ENCODE data around the gene PRKAB1.

Gene PRKAB1

DNA sequence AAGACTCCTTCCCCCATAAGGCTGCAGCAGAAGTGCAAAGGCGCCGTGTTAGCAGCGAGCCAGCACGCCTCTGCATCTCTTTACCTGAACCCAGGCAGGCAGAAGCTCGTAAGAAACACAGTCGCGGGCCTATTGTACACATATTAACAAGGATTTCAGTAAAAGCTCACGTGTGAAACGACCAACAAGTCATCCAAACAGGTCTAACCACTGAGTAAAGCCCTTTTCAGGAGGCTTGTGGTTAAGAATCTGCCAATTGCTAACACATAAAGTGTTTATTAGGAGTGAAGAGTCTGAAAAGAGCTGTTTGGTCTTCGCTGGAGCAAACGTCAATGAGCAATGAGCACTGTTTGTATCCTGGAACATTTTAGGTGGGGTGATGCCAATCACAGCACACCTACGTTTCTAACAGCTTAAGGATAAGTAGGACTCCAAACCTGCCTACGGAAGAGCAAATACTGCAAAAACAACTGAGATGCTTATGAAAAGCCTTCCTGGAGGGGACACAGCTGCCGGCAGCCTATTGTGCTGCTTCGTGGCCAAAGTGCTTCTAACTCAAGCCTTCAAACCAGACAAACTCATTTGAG lies 43.1 kb downstream of the PRKAB1 start:
- Histone ChIP-seq H3K36me3 (ENCODE audit: control insufficient read depth in 4 of 4, insufficient read depth in 4 of 4, low read length in 3 of 4) (peaks cover 15 to 74% (median 57%) of the 10 kb centered on the region in 4 experiments), H3K9me3 (ENCODE audit: control extremely low read depth in 1 of 5, control insufficient read depth in 4 of 5, insufficient read depth in 2 of 5, low read depth in 1 of 5, low read length in 4 of 5) (peaks cover 0 to 6% (median 0%) of the 10 kb centered on the region in 5 experiments), H3K27ac (ENCODE audit: insufficient read depth in 1 of 2, low read depth in 1 of 2, low read length in 2 of 2, poor library complexity in 1 of 2, severe bottlenecking in 2 of 2) (no peak overlapping the region), H3K4me3 (ENCODE audit: control insufficient read depth in 1 of 7, extremely low read depth in 1 of 7, insufficient read depth in 4 of 7, low read depth in 2 of 7, low read length in 6 of 7) (no peak overlapping the region), H3K27me3 (replicated peaks in 2 of 5; ENCODE audit: control insufficient read depth in 4 of 5, insufficient read depth in 5 of 5, low read length in 4 of 5) (no peaks in the 10 kb centered on the region), H3K4me1 (ENCODE audit: control extremely low read depth in 1 of 4, control insufficient read depth in 4 of 4, insufficient read depth in 4 of 4, low read length in 3 of 4) (no peaks in the 10 kb centered on the region)
- WGBS (ENCODE audit: insufficient coverage), result 96% methylated on average over 14 of the region's 15 CpGs
- ChIA-PET CTCF (no interaction called here), POLR2A (no interaction called here)
- DNase-seq, result no peak

DNA sequence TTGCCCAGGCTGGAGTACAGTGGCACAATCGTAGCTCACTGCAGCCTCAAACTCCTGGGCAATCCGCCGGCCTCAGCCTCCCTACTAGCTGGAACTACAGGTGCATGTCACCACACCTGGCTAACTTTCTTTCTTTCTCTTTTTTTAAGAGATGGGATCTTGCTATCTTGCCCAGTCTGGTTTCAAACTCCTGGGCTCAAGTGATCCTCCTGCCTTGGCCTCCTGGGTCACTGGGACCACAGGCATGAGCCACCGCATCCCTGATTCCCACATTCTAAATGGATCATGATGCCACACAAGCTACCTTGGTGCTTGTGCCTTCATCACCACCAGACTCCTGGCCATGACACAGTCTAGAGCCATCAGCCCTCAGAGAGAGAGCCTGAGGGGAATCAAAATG lies 43.8 kb downstream of the PRKAB1 start:
- Histone ChIP-seq H3K27me3 (replicated peaks in 2 of 5; ENCODE audit: control insufficient read depth in 4 of 5, insufficient read depth in 5 of 5, low read length in 4 of 5) (no peaks in the 10 kb centered on the region), H3K36me3 (ENCODE audit: control insufficient read depth in 4 of 4, insufficient read depth in 4 of 4, low read length in 3 of 4) (peaks cover 18 to 76% (median 58%) of the 10 kb centered on the region in 4 experiments), H3K4me1 (ENCODE audit: control extremely low read depth in 1 of 4, control insufficient read depth in 4 of 4, insufficient read depth in 4 of 4, low read length in 3 of 4) (no peaks in the 10 kb centered on the region), H3K9me3 (ENCODE audit: control extremely low read depth in 1 of 5, control insufficient read depth in 4 of 5, insufficient read depth in 2 of 5, low read depth in 1 of 5, low read length in 4 of 5) (peaks cover 0 to 6% (median 0%) of the 10 kb centered on the region in 5 experiments), H3K27ac (ENCODE audit: insufficient read depth in 1 of 2, low read depth in 1 of 2, low read length in 2 of 2, poor library complexity in 1 of 2, severe bottlenecking in 2 of 2) (no peak overlapping the region), H3K4me3 (ENCODE audit: control insufficient read depth in 1 of 7, extremely low read depth in 1 of 7, insufficient read depth in 4 of 7, low read depth in 2 of 7, low read length in 6 of 7) (no peak overlapping the region)
- ChIA-PET CTCF (no interaction called here), POLR2A (no interaction called here)
- DNase-seq, result no peak
- 100% methylated on average over 4 of the region's 4 CpGs for WGBS (ENCODE audit: insufficient coverage)

DNA sequence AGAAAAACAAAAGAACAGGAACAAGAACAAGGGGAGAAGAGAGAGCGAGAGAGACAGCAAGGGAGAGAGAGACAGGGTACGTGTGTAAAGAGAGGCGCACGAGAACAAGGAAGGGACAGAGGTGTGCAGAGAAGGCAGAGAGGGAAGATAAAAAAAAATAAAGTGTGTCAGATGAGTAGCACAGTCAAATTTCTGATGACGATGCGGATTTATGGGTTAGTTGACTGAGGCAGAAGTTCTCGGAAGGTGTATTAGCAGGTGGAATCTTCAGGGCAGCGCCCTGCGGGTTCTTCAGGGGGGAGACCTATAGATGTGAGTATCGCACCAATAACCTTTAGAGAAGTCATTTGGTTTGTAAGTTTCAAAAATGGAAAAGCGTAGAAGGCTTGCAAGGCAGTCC lies 44.8 kb downstream of the PRKAB1 start:
- ChIA-PET CTCF (no interaction called here), POLR2A (no interaction called here)
- H3K27me3 ChIP-seq (replicated peaks in 2 of 5; ENCODE audit: control insufficient read depth in 4 of 5, insufficient read depth in 5 of 5, low read length in 4 of 5), result no peaks in the 10 kb centered on the region
- H3K4me3 ChIP-seq (ENCODE audit: control insufficient read depth in 1 of 7, extremely low read depth in 1 of 7, insufficient read depth in 4 of 7, low read depth in 2 of 7, low read length in 6 of 7), result no peak overlapping the region
- no peaks in the 10 kb centered on the region for H3K4me1 ChIP-seq (ENCODE audit: control extremely low read depth in 1 of 4, control insufficient read depth in 4 of 4, insufficient read depth in 4 of 4, low read length in 3 of 4)
- no peak for DNase-seq
- peaks cover 18 to 77% (median 56%) of the 10 kb centered on the region in 4 experiments for H3K36me3 ChIP-seq (ENCODE audit: control insufficient read depth in 4 of 4, insufficient read depth in 4 of 4, low read length in 3 of 4)
- no peak overlapping the region for H3K27ac ChIP-seq (ENCODE audit: insufficient read depth in 1 of 2, low read depth in 1 of 2, low read length in 2 of 2, poor library complexity in 1 of 2, severe bottlenecking in 2 of 2)
- H3K9me3 ChIP-seq (ENCODE audit: control extremely low read depth in 1 of 5, control insufficient read depth in 4 of 5, insufficient read depth in 2 of 5, low read depth in 1 of 5, low read length in 4 of 5), result peaks cover 0 to 6% (median 0%) of the 10 kb centered on the region in 5 experiments
- WGBS (ENCODE audit: insufficient coverage), result over 99% methylated on average over 10 of the region's 11 CpGs

- POLR2A ChIA-PET, result no interaction called here
- H3K27ac ChIP-seq (ENCODE audit: insufficient read depth in 1 of 2, low read depth in 1 of 2, low read length in 2 of 2, poor library complexity in 1 of 2, severe bottlenecking in 2 of 2), result no peak overlapping the region
- peaks cover 0 to 6% (median 0%) of the 10 kb centered on the region in 5 experiments for H3K9me3 ChIP-seq (ENCODE audit: control extremely low read depth in 1 of 5, control insufficient read depth in 4 of 5, insufficient read depth in 2 of 5, low read depth in 1 of 5, low read length in 4 of 5)
- no peaks in the 10 kb centered on the region for H3K27me3 ChIP-seq (replicated peaks in 2 of 5; ENCODE audit: control insufficient read depth in 4 of 5, insufficient read depth in 5 of 5, low read length in 4 of 5)
- CTCF ChIA-PET, result no interaction called here
- no peaks in the 10 kb centered on the region for H3K4me1 ChIP-seq (ENCODE audit: control extremely low read depth in 1 of 4, control insufficient read depth in 4 of 4, insufficient read depth in 4 of 4, low read length in 3 of 4)
- no peak for DNase-seq
- no peak overlapping the region for H3K4me3 ChIP-seq (ENCODE audit: control insufficient read depth in 1 of 7, extremely low read depth in 1 of 7, insufficient read depth in 4 of 7, low read depth in 2 of 7, low read length in 6 of 7)
- 100% methylated on average over 8 of the region's 8 CpGs for WGBS (ENCODE audit: insufficient coverage)
- peaks cover 18 to 79% (median 56%) of the 10 kb centered on the region in 4 experiments for H3K36me3 ChIP-seq (ENCODE audit: control insufficient read depth in 4 of 4, insufficient read depth in 4 of 4, low read length in 3 of 4)
These were observed 45.7 kb downstream of the PRKAB1 start for GRCh38 chr12:119713551-119714031.

GRCh38 chr12:119714614-119715267 lies 46.8 kb downstream of the PRKAB1 start:
- no peak overlapping the region for H3K4me3 ChIP-seq (ENCODE audit: control insufficient read depth in 1 of 7, extremely low read depth in 1 of 7, insufficient read depth in 4 of 7, low read depth in 2 of 7, low read length in 6 of 7)
- H3K4me1 ChIP-seq (ENCODE audit: control extremely low read depth in 1 of 4, control insufficient read depth in 4 of 4, insufficient read depth in 4 of 4, low read length in 3 of 4), result no peaks in the 10 kb centered on the region
- peaks cover 18 to 79% (median 53%) of the 10 kb centered on the region in 4 experiments for H3K36me3 ChIP-seq (ENCODE audit: control insufficient read depth in 4 of 4, insufficient read depth in 4 of 4, low read length in 3 of 4)
- H3K9me3 ChIP-seq (ENCODE audit: control extremely low read depth in 1 of 5, control insufficient read depth in 4 of 5, insufficient read depth in 2 of 5, low read depth in 1 of 5, low read length in 4 of 5), result peaks cover 0 to 6% (median 0%) of the 10 kb centered on the region in 5 experiments
- no CpG with 5 or more reads among the region's 4 CpGs for WGBS (ENCODE audit: insufficient coverage)
- no peaks in the 10 kb centered on the region for H3K27me3 ChIP-seq (replicated peaks in 2 of 5; ENCODE audit: control insufficient read depth in 4 of 5, insufficient read depth in 5 of 5, low read length in 4 of 5)
- H3K27ac ChIP-seq (ENCODE audit: insufficient read depth in 1 of 2, low read depth in 1 of 2, low read length in 2 of 2, poor library complexity in 1 of 2, severe bottlenecking in 2 of 2), result no peak overlapping the region
- no peak for DNase-seq
- ChIA-PET POLR2A (no interaction called here), CTCF (no interaction called here)

GRCh38 chr12:119715268-119715620 lies 47.3 kb downstream of the PRKAB1 start:
- ChIA-PET CTCF (no interaction called here), POLR2A (no interaction called here)
- no peak overlapping the region for H3K27ac ChIP-seq (ENCODE audit: insufficient read depth in 1 of 2, low read depth in 1 of 2, low read length in 2 of 2, poor library complexity in 1 of 2, severe bottlenecking in 2 of 2)

DNA sequence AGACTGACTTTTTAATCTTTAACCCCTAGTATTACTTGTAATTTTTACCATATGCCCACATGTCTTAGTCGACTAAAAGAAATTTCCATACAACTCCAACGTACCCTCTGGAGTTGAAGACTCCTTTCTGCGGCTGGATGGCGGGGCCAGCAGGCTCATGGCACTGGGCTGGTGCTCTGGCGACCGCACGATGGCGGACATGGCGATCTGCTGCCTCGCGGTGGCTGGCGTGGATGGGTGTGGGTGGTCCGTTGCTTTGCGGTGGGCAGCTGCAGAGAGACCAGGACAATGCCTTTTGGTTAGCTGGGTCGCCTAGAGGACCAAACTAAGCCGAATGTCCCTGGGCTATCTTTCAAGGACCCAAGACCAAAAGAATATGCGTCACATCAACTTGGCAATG lies 50.2 kb downstream of the PRKAB1 start:
- H3K36me3 ChIP-seq (ENCODE audit: control insufficient read depth in 4 of 4, insufficient read depth in 4 of 4, low read length in 3 of 4), result peaks cover 11 to 59% (median 33%) of the 10 kb centered on the region in 4 experiments
- peaks cover 0 to 6% (median 0%) of the 10 kb centered on the region in 5 experiments for H3K9me3 ChIP-seq (ENCODE audit: control extremely low read depth in 1 of 5, control insufficient read depth in 4 of 5, insufficient read depth in 2 of 5, low read depth in 1 of 5, low read length in 4 of 5)
- no peaks in the 10 kb centered on the region for H3K4me1 ChIP-seq (ENCODE audit: control extremely low read depth in 1 of 4, control insufficient read depth in 4 of 4, insufficient read depth in 4 of 4, low read length in 3 of 4)
- ChIA-PET CTCF (no interaction called here), POLR2A (no interaction called here)
- no peak overlapping the region for H3K27ac ChIP-seq (ENCODE audit: insufficient read depth in 1 of 2, low read depth in 1 of 2, low read length in 2 of 2, poor library complexity in 1 of 2, severe bottlenecking in 2 of 2)
- 100% methylated on average over 9 of the region's 17 CpGs for WGBS (ENCODE audit: insufficient coverage)
- no peaks in the 10 kb centered on the region for H3K27me3 ChIP-seq (replicated peaks in 2 of 5; ENCODE audit: control insufficient read depth in 4 of 5, insufficient read depth in 5 of 5, low read length in 4 of 5)
- DNase-seq, result no peak
- H3K4me3 ChIP-seq (ENCODE audit: control insufficient read depth in 1 of 7, extremely low read depth in 1 of 7, insufficient read depth in 4 of 7, low read depth in 2 of 7, low read length in 6 of 7), result no peak overlapping the region

More at GRCh38 chr12:119715268-119715620, 47.3 kb downstream of the PRKAB1 start:
- Histone ChIP-seq H3K36me3 (ENCODE audit: control insufficient read depth in 4 of 4, insufficient read depth in 4 of 4, low read length in 3 of 4) (peaks cover 18 to 77% (median 53%) of the 10 kb centered on the region in 4 experiments), H3K4me1 (ENCODE audit: control extremely low read depth in 1 of 4, control insufficient read depth in 4 of 4, insufficient read depth in 4 of 4, low read length in 3 of 4) (no peaks in the 10 kb centered on the region), H3K4me3 (ENCODE audit: control insufficient read depth in 1 of 7, extremely low read depth in 1 of 7, insufficient read depth in 4 of 7, low read depth in 2 of 7, low read length in 6 of 7) (no peak overlapping the region), H3K27me3 (replicated peaks in 2 of 5; ENCODE audit: control insufficient read depth in 4 of 5, insufficient read depth in 5 of 5, low read length in 4 of 5) (no peaks in the 10 kb centered on the region), H3K9me3 (ENCODE audit: control extremely low read depth in 1 of 5, control insufficient read depth in 4 of 5, insufficient read depth in 2 of 5, low read depth in 1 of 5, low read length in 4 of 5) (peaks cover 0 to 6% (median 0%) of the 10 kb centered on the region in 5 experiments)
- WGBS (ENCODE audit: insufficient coverage), result 96% methylated on average over 2 of the region's 3 CpGs
- DNase-seq, result no peak

Measured in common myeloid progenitor, CD34-positive (primary cell).